HG02623 (cell line): ENCODE results near the gene AK5.
A peak's percentile ranks its signal among the peaks of the same experiment; 100 is the strongest.

Experiments used
- ATAC-seq: cut with Tn5 transposase; IDR thresholded peaks from one replicate; pipeline ENCODE4 v1.9.1; 2021; ENCODE audit warnings: moderate library complexity; ENCODE audit not compliant: unreplicated experiment

AK5 gene, protein sequence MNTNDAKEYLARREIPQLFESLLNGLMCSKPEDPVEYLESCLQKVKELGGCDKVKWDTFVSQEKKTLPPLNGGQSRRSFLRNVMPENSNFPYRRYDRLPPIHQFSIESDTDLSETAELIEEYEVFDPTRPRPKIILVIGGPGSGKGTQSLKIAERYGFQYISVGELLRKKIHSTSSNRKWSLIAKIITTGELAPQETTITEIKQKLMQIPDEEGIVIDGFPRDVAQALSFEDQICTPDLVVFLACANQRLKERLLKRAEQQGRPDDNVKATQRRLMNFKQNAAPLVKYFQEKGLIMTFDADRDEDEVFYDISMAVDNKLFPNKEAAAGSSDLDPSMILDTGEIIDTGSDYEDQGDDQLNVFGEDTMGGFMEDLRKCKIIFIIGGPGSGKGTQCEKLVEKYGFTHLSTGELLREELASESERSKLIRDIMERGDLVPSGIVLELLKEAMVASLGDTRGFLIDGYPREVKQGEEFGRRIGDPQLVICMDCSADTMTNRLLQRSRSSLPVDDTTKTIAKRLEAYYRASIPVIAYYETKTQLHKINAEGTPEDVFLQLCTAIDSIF

DNA sequence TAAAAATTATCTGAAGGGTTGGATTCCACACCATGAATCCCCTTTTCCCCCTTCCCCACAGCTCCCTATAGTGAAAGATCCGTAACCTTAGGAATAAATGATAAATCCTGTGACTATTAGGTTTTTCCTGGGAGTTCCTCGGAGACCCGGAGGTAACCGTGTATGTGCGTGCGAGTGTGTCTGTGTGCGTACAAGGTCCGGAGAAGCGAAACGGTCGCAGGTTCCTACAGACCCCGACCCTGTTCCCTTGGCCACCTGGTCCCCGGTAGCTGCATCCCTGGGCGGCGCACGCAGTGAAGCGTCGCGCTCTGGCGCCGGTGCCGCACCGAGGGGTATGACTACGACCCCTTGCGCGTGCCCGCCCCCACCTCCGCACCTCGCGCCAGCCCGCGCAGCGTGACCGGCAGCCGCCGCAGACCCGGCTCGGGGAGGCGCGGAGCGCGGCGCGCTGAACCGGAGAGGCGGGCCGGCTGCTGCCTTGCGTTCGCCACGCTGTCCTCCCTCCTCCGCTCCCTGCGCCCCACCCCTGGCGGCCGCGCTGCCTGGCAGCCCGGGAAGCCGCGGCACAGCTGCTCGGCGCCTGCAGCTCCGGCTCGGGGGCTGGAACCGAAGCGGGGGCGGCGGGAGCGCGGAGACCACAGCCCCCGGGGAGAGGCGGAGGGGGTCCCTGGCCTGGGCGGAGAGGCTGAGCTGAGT is at the start of gene AK5:
Gene AK5 (plus strand): TSS at position 529 of the 696 bp plus-strand sequence. CDS start 295 bp downstream, outside the sequence.
- ATAC-seq, result peak; percentile 60

DNA sequence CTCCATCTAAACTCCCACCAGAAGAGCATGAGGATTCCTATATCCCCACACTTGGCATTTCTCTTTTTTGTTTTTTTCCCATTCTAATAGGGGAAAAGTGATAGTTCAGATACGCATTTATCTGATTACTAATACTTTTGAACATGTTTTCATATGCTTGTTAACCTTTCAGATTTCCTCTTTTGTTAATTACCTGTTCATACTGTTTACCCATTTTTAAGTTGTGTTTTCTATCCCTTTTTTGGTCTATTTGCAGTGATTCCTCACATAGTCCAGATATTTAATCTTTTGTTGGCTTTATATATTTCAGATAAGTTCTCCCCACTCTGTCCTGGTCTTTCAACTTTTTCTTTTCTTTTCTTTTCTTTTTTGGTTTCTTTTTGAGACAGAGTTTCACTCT is 49.0 kb upstream of the AK5 start:
- no peak for ATAC-seq

DNA sequence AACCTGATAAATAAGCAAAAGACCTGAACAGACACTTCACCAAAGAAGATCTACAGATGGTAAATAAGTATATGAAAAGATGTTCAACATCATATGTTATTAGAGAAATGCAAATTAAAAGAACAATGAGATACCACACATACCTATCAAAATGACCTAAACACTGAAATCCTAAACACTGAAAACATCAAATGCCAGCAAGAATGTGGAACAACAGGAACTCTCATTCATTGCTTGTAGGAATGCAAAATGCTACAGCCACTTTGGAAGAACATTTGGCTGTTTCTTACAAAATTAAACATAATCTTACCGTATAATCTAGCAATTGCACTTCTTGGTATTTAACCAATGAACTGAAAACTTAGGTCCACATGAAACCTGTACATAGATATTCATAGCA is 47.7 kb upstream of the AK5 start:
- no peak for ATAC-seq

DNA sequence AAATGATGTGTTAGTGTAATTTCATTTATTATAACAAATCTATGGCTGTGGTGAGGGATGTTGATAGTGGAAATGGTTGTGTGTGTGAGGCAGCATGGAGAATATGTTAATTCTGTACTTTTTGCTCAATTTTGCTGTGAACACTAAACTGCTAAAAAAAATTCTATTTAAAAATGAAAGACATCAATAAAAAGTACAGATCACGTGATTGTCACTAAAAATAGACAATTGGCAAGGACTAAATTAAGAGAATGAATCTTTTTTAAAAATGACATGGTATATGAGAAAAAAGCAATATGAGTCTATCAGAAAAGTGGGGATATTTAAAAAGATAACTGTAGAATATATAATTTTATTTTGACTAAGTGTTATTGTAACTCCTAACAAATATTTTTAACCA is 46.9 kb upstream of the AK5 start:
- ATAC-seq, result no peak

DNA sequence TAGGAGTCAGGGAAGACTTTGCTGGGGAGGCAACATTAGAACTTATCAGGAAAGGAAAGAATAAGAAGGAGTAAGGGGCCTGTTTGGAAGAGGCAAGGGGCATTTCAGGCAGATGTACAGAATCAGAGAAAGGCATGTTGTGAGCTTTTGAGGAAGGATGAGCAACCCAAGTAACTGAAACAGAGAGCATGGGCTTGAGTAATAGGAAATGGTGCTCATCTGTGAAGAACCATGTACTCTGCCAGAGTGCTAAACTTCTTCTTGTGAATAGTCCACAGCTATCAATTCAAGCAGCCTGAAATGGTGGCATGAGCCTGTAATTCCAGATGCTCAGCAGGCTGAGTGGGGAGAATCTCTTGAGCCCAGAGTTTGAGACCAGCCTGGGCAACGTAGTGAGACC is 43.4 kb upstream of the AK5 start:
- no peak for ATAC-seq

DNA sequence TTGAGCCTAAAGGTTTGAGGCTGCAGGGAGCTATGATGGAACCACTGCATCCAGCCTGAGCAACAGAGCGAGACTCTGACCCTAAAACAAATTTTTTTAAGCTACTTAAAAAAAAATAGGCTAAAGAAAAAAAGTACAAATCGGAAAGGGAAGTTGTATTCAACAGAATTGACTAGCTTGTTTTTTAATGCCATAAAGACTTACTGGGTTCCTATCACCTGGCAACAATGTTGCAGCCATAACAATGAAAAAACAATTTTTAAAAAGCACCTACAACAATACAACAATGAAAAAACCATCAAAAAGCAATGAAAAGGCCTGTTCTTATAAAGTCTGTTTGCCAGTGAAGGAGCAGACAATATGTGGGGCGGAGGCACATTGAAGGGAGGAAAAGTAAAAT is 42.5 kb upstream of the AK5 start:
- ATAC-seq, result no peak

DNA sequence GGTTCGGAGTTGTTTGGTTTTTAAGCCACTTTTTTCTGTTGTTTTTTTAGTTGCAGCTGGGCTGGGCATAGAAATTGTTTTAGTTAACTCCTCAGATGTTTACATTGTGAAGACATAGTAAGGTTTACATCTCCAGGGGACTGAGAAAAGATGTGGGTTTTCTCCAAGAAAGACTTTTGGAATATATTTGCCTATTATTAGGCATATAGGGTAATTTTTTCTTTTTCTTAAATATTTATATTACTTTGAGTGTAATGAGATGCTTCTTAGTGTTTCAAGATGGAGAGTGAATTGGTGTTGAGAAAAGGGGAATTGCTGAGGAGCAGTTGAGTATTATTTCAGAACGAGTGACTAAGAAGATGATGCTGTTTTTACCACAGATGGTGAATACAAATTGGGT is 36.0 kb upstream of the AK5 start:
- no peak for ATAC-seq

DNA sequence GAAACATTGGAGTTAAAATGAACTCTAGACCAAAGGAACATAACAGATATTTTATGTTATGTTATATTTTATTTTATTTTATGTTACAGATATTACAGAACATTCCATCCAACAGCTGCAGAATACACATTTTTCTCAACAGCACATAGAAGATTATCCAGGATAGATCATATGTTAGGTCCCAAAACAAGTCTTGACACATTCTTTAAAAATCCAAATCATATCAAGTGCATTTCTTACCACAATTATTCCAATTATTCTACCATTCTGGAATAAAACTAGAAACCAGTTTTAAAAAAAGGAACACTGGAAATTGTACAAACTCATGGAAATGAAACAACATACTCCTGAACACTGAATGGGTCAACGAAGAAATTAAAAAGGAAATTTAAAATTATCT is 31.7 kb upstream of the AK5 start:
- no peak for ATAC-seq

DNA sequence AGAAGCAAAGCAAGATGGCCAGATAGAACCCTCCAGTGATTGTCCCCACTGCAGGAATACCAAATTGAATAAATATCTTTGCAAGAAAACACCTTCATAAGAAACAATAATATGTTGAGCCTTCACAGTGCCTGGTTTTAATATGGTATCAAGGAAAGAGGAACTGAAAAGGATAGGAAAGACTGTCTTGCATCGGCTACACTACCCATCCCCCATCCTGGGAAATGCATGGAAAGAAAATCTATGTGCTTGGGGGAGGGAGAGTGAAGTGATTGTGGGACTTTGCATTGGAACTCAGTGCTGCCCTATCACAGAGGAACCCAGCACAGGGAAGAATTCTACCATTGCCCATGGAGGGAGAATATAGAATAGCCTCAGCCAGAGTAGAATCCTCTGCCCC is 28.6 kb upstream of the AK5 start:
- no peak for ATAC-seq

DNA sequence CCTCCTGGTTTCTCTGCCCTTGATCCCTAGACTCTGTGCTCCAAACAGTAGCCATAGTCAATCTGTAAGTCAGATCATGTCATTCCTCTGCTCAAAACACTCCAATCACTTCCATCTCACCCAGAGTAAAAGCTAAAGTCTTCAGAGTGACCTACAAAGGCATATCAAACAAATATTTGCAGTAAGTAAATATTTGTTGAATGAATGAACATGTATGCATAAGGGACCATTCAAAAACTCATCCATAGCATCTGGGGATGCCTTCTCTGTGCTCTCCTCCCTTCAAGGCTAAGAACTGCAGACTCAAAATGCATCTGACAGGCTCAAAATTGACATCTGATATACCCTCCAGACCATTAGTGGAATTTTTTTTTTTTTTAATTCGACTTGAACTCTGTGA is 18.1 kb upstream of the AK5 start:
- ATAC-seq, result no peak

DNA sequence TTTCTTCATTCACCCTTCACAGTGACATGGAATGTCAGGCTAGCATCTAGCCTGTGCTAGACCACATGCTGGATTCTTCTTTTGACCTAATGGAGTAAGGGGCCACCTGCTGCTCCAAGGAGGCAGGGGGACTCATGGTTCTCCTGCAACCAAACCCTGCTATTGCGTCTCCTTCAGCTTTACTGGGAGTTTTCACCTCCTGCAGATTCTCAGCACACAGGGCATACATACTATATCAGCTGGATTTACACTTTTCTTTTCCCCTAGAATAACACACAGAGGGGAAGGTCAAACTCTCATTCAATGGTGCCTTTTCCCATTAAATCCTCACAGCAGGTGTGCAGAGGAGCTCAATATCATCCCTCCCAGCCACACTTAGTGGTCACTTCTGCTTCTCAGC is 16.6 kb upstream of the AK5 start:
- ATAC-seq, result no peak

DNA sequence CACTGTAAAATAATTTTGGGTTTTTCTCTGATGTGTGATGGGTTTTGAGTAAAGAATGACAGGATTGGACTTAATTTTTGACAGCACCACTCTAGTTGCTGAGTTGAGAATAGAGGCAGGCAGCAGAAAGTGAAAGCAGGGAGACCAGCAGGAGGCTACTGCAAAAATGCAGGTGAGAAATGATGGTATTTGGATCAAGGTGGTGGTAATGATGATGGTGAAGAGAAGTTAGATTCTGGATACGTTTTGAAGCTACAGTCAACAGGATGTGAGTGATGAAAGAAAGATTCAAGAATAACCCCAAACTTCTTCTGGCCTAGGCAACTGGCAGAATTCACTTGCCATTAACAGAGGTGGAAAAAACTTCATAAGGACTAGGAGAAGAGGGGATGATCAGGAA is 14.8 kb upstream of the AK5 start:
- no peak for ATAC-seq

DNA sequence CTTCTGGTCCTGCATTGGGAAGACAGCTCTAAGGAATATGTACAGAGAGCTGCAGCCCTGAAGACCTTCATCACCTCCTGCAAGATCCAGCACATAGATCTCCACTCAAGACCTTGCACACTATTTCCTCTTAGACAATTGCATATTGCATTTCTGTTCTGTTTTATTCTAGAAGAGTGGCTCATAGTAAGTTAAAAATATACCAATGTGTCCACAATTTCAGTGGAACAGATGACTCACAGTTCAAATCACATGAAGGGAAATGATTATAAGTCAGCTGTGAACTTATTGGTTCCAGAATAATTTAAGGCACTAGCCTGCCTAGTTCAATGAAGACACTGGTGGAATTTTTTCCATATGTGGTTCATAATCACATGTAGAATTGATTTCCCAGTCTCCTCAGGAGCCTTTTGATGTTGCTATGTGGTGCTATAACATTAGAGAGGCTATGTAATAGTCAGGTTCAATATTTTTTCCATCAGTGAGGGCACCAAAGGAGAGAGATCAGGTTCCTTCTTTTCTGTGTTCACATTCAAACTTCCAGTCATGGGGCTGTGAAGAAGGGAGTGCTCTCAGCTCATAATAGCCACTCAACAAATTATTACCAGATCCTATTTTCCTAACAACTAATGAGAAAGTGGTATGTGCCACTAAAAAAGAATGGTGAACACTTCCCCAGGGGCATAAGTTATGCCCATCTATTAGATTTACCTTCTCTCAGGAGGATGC is 9.8 kb upstream of the AK5 start:
- ATAC-seq, result no peak

DNA sequence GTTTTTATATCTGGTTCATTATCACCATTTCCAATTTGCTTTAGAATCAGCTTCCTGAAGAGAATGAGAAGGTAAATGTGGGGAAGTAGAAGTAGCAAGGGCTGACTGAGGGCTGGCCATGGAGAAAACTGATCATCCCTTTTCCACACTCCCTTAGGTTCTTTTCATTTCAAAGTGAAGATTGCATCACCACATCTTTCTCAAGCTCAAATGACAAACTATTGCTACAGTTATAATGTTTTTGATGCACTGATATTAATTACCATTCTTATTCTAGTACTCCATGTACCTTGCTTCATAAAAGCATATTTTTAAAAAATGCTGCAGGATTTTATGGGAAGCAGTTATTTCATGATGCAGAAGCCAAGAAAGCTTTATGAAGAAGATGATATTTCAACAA is 7.9 kb upstream of the AK5 start:
- no peak for ATAC-seq

DNA sequence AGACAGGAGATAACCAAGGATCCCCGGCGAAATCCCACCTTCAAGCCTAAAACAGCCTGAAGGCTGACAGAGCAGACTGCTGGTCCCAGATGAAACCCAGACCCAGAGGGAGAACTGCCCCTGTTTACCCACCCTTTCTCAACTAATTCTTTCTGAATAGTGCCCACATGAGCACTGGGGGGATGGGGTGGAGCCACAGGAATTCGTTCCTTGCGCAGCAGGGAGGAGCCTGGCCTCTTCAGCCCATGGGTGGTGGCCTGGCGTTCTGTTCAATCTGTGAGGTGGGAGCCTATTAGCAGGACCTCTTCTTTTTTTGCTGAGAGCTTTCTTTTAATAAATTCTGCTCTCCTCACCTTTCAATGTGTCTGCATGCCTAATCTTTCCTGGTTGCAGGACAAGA is 6.6 kb upstream of the AK5 start:
- no peak for ATAC-seq

DNA sequence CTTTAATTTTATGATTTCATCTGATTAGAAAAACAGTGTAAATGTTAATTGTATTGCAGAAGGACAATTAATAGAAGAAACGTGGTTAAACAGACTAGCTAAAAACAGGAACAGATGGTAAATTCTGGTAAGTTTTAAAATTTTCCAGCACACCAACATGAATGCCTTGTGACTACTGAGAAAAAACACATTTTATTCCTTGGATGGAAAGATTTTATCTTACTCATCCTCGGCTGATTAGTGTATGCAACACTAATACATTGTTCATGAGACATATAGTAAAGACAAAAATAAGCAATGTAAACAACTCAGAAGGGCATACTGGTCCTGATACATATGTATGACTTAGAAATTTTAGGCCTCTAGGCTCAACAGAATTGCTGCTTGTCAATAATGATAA is 4.9 kb upstream of the AK5 start:
- ATAC-seq, result no peak

DNA sequence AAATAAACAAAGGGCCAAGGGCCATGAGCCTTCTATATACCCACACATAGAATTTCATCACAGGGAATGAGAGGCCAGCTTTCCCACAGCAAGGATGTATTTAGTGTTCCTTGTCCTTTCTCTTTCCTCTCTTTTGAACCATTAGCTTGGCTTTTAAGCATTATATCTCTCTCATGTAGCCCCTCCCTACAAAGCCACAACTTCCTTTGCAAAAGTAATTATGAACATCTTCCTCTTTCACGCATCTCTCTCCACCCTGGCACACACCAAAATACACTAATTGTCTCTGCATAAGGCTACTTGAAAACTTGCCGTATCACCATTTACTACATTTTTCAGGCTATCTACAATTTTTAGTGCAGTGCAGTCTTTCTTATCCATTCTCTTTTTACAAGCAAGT is 1.9 kb upstream of the AK5 start:
- no peak for ATAC-seq

DNA sequence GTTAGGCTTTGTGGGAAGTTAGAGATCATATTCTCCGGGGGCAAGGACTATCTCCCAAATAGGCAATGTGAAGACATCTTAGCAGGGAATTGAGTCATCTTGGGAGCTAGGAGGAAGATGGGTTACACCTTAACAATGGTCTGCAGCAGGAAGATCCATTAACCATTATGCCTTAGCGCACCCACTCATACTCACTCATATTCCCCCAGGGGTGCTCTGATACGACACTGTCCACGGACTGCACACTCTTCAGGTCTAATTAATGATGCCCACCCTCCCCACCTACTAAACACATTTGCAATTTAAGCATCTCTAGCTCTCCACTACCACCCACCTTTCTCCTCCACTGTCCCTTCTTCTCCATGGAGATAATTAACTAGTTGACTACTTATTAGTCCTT is 857 bp upstream of the AK5 start:
- no peak for ATAC-seq

DNA sequence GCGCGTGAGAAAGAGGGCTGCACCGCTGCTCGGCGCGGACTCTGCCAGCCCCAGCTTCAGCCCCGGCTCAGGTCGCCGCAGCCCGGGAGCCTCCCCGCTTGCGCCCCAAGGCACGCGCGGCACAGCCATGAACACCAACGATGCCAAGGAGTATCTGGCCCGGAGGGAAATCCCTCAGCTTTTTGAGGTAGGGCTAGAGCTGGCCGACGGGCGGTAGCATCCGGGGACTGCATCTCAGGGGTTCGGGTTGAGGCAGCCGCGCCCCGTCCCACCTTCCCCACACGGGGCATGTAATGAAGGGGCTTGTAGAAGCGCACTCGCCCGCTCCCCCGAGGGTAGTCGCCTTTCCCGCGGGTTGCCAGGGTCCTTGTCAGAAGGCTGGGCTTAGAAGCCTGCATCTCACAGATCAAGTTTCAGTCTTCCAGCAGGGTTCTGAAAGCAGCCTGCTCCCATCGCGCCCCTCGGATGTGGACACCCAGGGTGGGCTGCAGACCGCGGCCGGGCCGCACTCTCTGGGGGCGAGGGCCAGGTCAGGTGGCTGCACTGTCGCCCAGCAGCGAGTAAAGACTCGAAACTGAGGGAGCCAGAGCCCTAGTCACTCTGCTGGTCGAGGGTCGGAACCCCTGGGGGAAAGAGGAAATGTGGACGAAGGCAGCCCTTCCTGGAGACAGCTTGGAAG is 507 bp downstream of the AK5 start:
- peak; percentile 24 for ATAC-seq

DNA sequence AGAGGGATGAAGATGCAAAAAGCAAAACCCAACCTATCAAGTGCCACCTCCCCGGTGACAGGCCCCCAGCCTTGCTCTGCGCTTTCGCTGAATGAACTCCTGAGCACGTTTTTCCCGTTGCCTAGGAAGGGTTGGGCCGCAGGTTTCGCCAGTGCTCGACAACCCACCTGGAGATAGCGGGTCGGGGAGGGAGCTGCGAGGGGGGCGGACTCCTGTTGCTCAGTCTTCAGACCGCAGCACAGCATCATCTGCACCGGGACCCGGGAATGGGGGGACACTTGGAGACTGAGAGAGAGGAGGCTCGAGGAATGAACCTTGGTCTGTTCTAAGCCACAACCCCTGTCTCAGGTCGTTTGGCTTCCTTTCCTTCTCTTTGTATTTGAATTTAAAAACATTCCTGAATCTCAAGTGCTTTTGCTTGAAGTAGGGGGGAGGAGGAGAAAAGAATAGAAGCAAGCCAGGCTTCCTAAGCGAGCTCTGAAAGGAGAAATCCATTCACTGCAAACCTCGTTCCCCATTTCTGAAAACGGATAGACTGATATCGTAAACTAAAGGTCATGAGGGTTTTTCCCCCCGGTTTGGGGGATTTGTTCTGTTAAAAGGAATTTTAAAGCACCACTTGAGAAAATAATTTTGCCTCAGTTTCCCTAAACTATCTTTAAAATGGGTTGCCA is 1.2 kb downstream of the AK5 start:
- ATAC-seq, result no peak
